Inflammatory macrophage (primary cell): ENCODE results near the gene TIMELESS.
"Not testable (repeated sequence)": the region's sequence is repeated elsewhere in the genome, so short reads cannot be mapped to it uniquely, and the experiment has no call there.

Experiments used
- DNase-seq, 2 donors: peaks; one replicate each; pipeline ENCODE4 v3.0.0-alpha.2; 2020 to 2022

The TIMELESS gene

DNA sequence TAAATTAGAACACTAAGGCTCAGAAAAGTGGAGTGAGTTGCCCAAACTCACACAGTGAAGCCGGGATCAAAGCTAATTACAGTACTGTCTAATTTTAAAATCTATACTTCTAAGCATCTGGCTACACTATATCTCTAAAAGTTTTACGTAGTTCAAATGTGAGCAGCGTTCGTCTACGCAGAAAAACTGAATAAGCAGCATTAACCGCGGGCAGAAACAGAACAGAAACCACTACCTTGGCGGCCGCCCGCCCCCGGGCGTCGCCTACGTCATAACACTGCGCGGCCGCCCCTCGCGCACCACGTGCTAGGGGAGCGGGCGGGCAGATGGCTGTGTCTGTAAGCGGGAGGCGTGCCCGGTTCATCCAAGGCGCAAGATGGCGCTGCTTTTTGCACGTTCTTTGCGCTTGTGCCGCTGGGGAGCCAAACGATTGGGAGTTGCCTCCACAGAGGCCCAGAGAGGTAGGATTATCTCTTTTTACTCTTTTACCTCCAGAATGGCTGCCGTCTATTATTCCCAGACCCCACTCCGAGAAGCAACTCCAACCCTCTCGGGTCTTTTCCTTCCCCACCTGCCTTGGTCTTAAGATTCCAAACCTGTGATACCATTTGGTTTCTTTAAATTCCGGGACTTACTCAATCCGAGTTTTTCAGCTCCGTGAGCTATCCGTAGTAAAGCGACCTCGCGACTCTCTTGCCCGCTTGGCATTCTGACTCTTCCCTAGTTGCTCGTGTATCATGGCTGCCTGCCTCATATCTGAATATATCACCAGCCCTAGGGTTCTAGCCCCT lies 19.2 kb upstream of the TIMELESS start, which contains the start of gene SPRYD4:
SPRYD4 (plus strand) TSS at position 363 of the 791 bp plus-strand sequence; CDS start at position 377, 14 bp downstream.
- peak; percentile 96 for DNase-seq

DNA sequence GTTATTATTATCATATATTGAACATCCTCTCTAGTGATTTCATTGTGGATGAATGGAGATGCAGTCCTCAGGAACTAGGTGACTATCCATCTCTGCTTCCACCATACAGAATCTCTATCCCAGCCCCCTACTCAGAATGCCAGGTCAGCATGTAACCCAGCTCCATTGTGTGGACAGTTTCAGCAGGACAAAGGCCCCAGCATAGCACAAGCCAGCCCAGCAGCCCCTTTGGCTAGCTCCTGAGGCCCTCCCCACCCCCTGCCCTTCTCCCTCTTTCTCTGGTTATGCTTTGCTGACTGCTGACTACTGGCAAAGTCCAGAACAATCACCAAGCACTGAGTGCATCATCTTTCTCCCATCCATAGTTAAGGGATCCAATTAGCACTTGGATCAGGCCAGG lies 13.3 kb upstream of the TIMELESS start:
- no peak for DNase-seq

DNA sequence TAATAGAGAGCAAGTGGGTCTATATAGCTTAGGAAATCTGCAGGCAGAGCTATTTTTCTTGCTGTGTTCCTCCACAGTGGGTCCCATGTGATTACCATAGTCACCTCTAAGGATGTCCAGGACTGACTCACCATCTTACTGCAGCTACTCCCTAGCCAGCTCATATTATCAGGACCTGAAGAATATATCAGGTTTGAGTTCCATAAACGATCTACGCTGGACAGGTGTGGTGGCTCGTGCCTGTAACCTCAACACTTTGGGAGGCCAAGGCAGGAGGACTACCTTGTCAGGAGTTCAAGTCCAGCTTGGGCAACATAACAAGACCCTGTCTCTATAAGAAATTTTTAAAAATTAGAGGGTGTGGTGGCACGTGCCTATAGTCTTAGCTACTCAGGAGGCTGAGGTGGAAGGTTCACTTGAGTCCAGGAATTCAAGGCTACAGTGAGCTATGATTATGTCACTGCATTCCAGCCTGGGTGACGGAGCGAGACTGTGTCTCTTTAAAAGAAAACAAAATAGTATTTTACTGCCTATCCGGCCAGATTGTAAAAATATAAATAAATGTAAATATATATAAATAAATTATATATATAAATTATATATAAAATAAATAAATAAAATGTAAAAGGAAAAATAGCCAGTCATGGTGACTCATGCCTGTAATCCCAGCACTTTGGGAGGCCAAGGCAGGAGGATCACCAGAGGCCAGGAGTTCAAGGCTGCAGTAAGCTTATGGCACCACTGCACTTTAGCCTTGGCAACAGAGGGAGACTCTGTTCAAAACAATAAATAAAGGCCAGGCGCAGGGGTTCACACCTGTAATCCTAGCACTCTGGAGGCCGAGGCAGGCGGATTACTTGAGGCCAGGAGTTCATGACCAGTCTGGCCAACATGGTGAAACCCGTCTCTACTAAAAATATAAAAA lies 12.3 kb upstream of the TIMELESS start:
- DNase-seq, result no peak

DNA sequence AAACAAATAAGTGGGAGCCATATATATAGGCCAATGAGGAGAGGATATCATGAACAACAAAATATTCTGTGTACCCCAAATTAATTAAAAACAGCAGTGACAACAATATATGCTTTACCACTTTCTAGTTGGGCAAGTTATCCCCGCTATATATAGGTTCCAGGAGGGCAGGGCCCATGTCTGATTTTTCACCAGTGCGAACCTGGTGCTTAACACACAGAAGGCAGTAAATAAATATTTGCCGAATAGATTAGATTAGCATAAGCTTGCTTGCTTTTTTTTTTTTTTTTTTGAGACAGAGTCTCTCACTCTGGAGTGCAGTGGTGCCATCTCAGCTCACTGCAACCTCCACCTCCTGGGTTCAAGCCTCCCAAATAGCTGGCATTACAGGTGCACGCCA lies 8.6 kb upstream of the TIMELESS start:
- no peak for DNase-seq

- no peak for DNase-seq
Observed at GRCh38 chr12:56454557-56454956, 5.3 kb upstream of the TIMELESS start, which contains the start of gene MIP. Gene MIP (minus strand): TSS chr12:56454657. CDS start chr12:56454613, 44 bp downstream.

- no peak for DNase-seq
Observed at GRCh38 chr12:56451147-56451546, 1.9 kb upstream of the TIMELESS start.

GRCh38 chr12:56450241-56450640 lies 1.0 kb upstream of the TIMELESS start:
- no peak for DNase-seq

DNA sequence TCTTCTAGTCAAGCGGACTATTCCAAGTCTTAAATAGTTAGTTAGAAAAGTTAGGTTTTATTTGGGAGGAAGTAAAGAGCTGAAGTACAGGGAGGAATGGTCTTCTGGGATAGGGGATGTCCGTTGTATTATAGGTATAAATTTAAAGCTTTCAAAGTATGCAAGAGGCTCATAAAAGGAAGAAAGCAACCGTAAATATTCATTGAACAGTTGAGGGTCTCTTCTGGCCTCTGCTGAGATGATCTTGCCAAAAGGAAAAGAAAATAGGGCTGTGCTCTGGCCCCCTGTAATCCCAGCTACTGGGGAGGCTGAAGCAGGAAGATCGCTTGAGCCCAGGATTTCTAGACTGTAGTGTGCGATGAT lies 377 bp upstream of the TIMELESS start:
- no peak for DNase-seq

- DNase-seq, result not testable (repeated sequence)
Observed at GRCh38 chr12:56443208-56443607, 6.0 kb downstream of the TIMELESS start.

DNA sequence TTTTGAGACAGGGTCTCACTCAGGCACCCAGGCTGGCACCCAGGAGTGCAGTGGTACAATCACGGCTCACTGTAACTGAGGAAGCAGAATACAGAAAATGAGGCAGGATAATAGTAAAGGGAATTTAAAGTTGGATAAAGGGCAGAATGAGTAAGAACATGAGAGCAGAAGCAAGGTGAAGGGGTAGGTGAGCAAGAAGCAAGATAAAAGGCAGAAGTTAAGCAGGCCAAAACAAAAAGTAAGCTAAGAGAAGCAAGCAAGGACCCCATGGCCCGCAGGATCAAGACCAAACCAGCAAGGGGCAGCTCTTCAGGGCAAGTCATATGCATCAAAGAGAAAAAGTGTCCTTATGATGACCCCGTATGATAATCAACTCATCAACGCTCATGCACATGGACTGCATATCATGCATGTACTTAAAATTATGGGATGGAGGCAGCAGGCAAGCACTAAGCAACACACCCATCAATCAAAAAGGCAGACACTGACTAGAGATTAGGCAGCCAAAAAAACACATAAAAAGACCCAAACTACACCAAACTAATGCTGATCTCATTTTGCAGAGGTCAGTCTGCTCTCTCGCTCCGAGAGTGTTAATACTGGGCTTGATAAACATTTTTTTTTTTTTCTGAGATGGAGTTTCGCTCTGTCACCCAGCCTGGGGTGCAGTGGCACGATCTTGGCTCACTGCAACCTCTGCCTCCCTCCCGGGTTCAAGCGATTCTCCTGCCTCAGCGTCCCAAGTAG lies 11.6 kb downstream of the TIMELESS start:
- DNase-seq, result no peak

DNA sequence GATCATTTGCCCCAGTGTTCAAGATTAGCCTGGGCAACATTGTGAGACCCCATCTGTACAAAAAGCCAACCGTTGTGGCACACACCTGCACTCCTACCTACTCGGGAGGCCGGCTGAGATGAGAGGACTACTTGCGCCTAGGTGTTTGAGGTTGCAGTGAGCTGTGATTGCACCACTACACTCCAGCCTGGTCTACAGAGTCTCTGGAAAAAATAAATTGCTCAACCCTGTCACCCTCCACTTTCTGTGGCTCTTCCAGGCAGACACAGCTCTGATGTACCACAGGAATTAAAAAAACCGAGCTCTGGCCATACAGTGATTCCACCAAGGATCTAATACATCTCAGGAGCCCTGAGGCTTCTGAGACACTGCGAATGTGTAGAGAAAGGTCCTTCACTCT lies 14.4 kb downstream of the TIMELESS start:
- no peak for DNase-seq

DNA sequence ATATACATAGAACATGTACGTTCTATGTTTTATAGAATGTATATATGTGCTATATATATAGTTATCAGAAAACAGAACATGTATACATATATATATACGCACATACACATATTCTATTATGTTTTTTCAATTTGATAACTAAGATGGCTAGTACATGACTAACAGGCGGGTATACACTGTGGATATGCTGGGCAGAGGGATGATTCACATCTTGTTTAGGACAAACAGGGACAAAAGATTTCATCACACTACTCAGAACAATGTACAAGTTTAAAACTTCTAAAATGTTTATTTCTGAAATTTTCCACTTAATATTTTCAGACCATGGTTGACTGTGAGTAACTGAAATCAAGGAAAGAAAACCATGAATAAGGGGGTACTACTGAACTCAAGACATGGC lies 17.4 kb downstream of the TIMELESS start:
- DNase-seq, result no peak

DNA sequence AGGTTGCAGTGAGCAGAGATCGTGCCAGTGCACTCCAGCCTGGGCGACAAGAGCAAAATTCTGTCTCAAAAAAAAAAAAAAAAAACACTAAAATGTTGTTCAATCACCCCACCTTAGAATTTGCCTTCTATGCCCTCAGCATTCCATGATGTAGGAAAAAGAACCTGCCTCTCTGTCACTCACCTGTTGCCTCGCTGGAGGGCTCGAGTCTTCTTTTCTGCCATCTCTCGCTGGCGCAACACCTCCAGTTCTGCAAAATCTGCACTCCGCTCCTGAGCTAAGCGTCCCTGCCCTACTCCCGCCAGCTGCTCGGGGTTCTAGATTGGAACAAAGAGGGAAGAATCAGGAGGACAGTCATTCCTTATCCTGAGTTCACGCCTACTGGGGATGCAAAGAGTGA lies 17.9 kb downstream of the TIMELESS start:
- DNase-seq, result no peak

DNA sequence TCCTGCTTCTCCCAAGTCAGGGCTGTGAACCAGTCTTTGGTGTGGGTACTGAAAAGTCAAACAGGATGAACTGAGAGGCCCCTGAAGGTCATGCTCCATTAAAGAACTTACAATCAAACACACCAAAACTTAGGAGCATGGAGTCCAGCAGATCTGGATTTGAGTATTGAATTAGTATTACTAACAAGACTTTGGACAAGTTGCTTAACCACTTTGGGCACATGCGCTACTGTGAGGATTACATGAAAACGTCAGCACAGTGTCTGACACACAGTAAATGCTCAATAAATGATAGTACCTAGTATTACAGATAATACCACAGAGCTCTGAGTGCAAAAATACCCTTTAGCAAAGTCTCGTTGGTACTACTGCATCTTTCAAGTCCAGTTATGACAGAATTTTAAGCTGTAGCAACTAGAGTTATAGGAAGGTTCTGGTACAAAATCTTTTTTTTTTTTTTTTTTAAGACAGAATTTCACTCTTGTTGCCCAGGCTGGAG lies 23.2 kb downstream of the TIMELESS start:
- DNase-seq, result no peak

GRCh38 chr12:56425193-56425592 lies 24.0 kb downstream of the TIMELESS start:
- DNase-seq, result no peak

DNA sequence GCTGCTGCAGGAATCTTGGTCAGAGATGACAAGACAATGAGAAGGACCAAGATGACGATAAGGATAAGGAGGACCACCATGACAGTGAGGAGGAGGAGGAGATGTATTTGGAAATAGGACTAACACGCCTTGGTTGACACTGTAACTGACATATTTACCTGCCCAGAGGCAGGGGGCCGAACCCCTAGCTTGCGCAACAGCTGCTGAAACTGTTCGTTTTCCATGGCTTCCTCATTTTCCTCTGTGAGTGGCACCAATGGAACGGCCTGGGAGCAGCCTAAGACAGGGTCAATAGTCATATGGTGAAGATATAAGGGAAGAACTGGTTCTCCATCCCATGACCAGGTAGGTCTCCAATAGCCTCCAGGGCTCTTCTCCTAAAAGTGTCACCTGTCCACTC lies 28.8 kb downstream of the TIMELESS start:
- no peak for DNase-seq

DNA sequence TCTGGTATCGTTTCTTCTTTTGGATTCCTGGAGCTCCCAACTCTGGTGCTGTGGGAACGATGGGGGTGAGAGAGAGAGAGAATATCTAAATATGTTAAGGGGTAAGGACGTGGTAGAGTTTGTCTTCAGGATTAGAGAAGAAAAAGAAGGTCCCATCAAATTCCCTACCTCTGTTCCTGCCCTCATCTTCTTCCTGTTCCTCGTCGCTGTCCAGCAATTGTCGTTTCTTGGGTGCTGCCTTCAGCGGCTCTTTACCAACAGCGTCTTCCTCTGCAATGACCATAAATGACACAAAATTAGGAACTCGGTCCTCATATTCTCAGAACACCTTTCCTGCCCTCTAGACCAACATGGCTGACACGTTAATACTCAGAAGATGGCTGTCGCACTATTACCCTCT lies 31.5 kb downstream of the TIMELESS start:
- DNase-seq, result no peak

- no peak for DNase-seq
Observed at GRCh38 chr12:56414401-56414800, 34.8 kb downstream of the TIMELESS start.

DNA sequence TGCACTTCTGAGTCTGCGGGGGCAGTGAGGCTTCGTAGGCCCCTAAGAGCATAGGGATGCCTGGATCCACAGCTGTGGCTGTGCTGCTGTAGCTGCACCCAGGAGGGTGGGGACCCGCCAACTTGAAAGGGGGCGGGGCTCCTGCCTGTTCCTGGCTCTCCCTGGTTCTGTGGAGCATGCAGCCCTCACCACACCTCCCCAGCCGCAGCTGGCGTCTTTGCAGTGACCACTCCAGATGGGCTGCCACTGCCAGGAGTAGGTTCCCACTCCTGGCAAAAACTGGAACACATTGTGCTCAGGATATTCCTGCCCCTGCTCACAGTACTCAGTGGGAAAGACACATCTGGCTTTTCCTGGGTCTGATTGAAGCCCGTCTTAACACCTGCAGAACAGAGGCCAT lies 35.8 kb downstream of the TIMELESS start:
- no peak for DNase-seq

GRCh38 chr12:56411781-56412639 lies 37.2 kb downstream of the TIMELESS start:
- no peak for DNase-seq

- no peak for DNase-seq
Observed at GRCh38 chr12:56410768-56411167, 38.5 kb downstream of the TIMELESS start.
